Smooth muscle cell (in vitro differentiated cells): Measurements from ENCODE around the gene DLG4. TPM values are rescaled to one million over a fixed set of nuclear protein-coding genes. Genes with fewer than 3 reads are reported as not detected.

Experiments
- DNase-seq: peaks from one replicate; lab custom pipeline; 2025; ENCODE audit not compliant: unreplicated experiment; lab: John Stamatoyannopoulos, UW
- H2AFZ ChIP-seq: fragments of 200-600 bp; sonication (generic); 2 replicates; pipeline ENCODE4 v1.6.0; 2016; ENCODE audit warnings: antibody characterized with exemption, low read depth, mild to moderate bottlenecking
- H3F3A ChIP-seq: fragments of 200-600 bp; sonication (generic); 2 replicates; pipeline ENCODE4 v1.6.0; 2017; ENCODE audit warnings: antibody characterized with exemption, low read depth
- H3K27ac ChIP-seq: fragments of 200-600 bp; sonication (generic); 2 replicates; pipeline ENCODE4 v1.5.1; 2016; ENCODE audit warnings: low read depth, mild to moderate bottlenecking
- H3K27me3 ChIP-seq: fragments of 200-600 bp; sonication (generic); 2 replicates; pipeline ENCODE4 v1.6.1; 2016; ENCODE audit warnings: low read depth, mild to moderate bottlenecking
- H3K36me3 ChIP-seq: fragments of 200-600 bp; sonication (generic); 2 replicates; pipeline ENCODE4 v1.5.1; 2016; ENCODE audit warnings: low read depth
- H3K4me1 ChIP-seq: fragments of 200-600 bp; sonication (generic); 2 replicates; pipeline ENCODE4 v1.5.1; 2016; ENCODE audit warnings: low read depth
- H3K4me2 ChIP-seq: fragments of 200-600 bp; sonication (generic); 2 replicates; pipeline ENCODE4 v1.6.0; 2016; ENCODE audit warnings: mild to moderate bottlenecking
- H3K4me3 ChIP-seq: fragments of 200-600 bp; sonication (generic); 2 replicates; pipeline ENCODE4 v1.5.1; 2016; ENCODE audit warnings: mild to moderate bottlenecking
- H3K79me2 ChIP-seq: fragments of 200-600 bp; sonication (generic); 2 replicates; pipeline ENCODE4 v1.6.0; 2016; ENCODE audit warnings: low read depth, mild to moderate bottlenecking
- H3K9ac ChIP-seq: fragments of 200-600 bp; sonication (generic); 2 replicates; pipeline ENCODE4 v1.6.0; 2016; ENCODE audit warnings: low read depth
- H3K9me3 ChIP-seq: fragments of 200-600 bp; sonication (generic); replicated peaks from 2 replicates; pipeline ENCODE4 v1.5.1; 2016; ENCODE audit warnings: low read depth
- H4K20me1 ChIP-seq: fragments of 200-600 bp; sonication (generic); 2 replicates; pipeline ENCODE4 v1.6.0; 2016; ENCODE audit warnings: low read depth
- WGBS: methylation state at CpG from one replicate; pipeline ENCODE4 v1.1.7; 2016; ENCODE audit warnings: low lambda C conversion rate; 5-methylcytosine and 5-hydroxymethylcytosine counted together
- polyA plus RNA-seq: library from polyadenylated mRNA; unstranded; fragments of >200 nt; fragmentation: Nextera tagmentation; extraction: Ambion mirVana; gene quantifications from 2 replicates; pipeline ENCODE4 v1.2.1, GENCODE V29; 2016
- total RNA-seq: library from RNA; depleted of rRNA; stranded (reverse); fragments of >200 nt; gene quantifications from 2 replicates; pipeline ENCODE4 v1.2.3, GENCODE V29; 2014
- TF ChIP-seq, protein P1 (sequence below): fragments of 200-600 bp; sonication (generic); IDR thresholded peaks from 2 replicates; pipeline ENCODE4 v1.5.1; 2017; ENCODE audit warnings: borderline replicate concordance, mild to moderate bottlenecking, antibody characterized with exemption; ENCODE audit not compliant: insufficient read depth, poor library complexity, severe bottlenecking

DLG4 gene
- total and polyA plus RNA-seq, 2 experiments from 2014 or later = 2.3 to 9.4 TPM

DNA sequence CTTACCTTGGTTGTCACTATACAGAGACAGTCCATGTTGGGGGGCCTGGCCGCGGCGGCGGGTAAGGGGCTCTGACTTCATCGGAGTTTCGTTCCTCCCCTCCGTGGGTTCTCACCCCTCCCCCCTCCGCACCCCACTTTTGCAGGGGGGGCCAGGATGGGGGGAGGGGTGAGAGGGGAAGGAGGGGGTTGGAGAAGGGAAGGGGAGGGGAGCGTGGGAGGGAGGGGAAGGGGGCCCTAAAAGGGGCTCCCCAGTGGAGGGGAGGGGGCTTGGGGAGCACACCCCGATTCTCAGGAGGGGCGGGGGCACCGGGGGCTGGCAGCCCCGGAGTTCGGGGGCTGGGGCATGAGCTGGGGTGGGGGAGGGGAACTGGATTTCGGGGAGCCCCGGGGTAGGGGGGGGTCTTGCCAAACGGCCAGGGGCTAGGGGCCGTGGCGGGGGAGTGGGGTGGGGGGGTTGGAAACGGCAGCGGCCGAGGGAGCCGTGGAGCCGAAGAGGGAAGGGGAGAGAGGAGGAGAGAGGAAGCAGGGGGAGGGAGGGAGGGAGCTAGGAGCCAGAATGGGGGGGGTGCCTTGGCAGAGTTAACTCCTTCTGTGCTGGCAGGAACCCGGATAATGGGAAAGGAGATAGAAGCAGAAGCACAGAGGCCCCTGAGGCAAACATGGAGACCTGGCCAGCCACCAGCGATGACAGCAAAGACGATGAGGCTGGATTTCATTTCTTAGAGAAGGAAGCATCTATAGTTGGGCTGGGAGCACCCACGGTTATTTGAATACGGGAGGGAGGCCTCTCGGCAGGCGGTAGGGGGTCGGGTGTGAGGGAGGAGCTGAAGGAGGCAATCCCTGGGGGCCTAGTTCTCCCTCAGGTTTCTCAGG, 2.3 kb downstream of the DLG4 start:
- DNase-seq = no peak
- Histone ChIP-seq H3K4me2 (peak overlapping the region; percentile 96), H3K27ac (peak overlapping the region; percentile 95), H3F3A (peaks cover 28% of the 10 kb centered on the region), H3K27me3 (no peaks in the 10 kb centered on the region), H2AFZ (no peak overlapping the region), H4K20me1 (peaks cover 59% of the 10 kb centered on the region), H3K4me1 (peaks cover 45% of the 10 kb centered on the region), H3K9ac (peak overlapping the region; percentile 76), H3K4me3 (peak overlapping the region; percentile 72), H3K9me3 (no peaks in the 10 kb centered on the region), H3K36me3 (no peaks in the 10 kb centered on the region), H3K79me2 (peaks cover 29% of the 10 kb centered on the region)
- TF ChIP-seq, protein P1, sequence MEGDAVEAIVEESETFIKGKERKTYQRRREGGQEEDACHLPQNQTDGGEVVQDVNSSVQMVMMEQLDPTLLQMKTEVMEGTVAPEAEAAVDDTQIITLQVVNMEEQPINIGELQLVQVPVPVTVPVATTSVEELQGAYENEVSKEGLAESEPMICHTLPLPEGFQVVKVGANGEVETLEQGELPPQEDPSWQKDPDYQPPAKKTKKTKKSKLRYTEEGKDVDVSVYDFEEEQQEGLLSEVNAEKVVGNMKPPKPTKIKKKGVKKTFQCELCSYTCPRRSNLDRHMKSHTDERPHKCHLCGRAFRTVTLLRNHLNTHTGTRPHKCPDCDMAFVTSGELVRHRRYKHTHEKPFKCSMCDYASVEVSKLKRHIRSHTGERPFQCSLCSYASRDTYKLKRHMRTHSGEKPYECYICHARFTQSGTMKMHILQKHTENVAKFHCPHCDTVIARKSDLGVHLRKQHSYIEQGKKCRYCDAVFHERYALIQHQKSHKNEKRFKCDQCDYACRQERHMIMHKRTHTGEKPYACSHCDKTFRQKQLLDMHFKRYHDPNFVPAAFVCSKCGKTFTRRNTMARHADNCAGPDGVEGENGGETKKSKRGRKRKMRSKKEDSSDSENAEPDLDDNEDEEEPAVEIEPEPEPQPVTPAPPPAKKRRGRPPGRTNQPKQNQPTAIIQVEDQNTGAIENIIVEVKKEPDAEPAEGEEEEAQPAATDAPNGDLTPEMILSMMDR = no peak
- 5% methylated on average over 11 of the region's 32 CpGs for WGBS

DNA sequence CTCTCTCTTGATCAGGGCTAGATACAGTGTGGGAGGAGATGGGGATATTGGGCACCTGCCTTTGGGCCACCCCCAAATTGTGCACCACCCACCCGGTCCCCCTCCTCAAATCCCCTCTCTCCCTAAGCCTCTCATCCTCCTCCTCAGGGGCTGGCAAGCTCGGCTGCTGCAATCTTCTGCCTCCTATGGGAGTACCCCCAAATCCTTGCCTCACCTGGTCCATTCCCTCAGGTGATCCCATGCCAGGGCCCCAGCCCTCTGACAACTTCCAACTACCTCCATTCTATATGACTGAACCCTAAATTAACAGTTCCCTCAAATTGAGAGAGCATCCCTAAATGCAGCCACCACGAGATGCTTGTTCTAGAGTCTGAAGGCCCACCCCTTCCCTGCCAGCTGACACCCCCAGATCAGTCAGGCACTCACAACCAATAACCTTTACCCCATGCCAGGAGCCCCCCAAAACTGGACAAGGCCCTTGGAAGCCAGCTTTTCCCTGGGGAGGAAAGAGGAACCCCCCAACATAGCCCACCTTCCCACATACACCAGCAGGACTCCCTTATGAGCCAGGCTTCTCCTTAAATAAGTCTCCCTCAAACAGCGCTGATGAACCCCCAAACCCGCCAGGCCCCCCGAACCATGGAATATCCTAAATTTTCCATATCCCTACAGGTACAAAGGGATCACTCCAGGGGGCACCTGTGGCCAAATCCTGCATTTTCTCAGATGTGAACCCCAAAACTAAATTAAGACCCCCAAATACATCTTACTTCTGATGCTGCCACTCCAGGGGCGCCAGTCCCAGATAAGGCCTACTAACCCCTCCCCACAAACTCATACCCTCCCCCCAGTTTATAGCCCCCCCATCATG, 3.2 kb downstream of the DLG4 start:
- Histone ChIP-seq H3K4me1 (peaks cover 51% of the 10 kb centered on the region), H3K27ac (peak overlapping the region; percentile 65), H3K9ac (peak overlapping the region; percentile 76), H3K79me2 (peaks cover 37% of the 10 kb centered on the region), H2AFZ (no peak overlapping the region), H3K27me3 (no peaks in the 10 kb centered on the region), H3K36me3 (no peaks in the 10 kb centered on the region), H3F3A (peaks cover 28% of the 10 kb centered on the region), H4K20me1 (peaks cover 59% of the 10 kb centered on the region), H3K9me3 (no peaks in the 10 kb centered on the region), H3K4me2 (peak overlapping the region; percentile 96), H3K4me3 (peak overlapping the region; percentile 72)
- TF ChIP-seq, protein P1 = no peak
- 21% methylated on average over 7 of the region's 7 CpGs for WGBS
- DNase-seq = no peak

DNA sequence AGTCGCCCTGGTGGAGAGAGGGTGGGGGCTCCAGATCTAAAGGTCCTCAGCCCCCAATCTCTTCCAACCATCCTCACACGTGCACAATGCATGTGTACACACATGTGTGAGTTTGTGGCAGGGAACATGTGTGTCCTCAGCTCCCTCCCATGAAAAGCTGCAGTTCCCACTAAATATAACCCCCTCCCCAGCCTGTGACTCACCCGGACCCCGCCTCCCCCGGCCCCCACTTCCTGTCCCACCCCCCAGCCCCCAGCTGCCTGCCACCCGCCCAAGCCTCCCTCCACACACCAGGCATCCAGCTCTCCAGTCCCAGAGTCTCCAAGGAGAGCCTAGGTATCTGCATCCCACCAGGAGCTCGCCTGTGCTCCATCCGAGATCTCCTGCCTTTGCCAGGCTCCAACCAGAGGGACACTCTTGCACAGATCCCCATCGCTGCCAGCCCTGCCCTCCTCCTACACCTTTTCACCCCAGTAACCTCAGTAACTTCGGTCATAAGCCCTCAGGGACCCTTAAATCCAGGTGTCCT, 3.9 kb downstream of the DLG4 start:
- no peak for DNase-seq
- H3F3A ChIP-seq = peaks cover 24% of the 10 kb centered on the region
- no peaks in the 10 kb centered on the region for H3K36me3 ChIP-seq
- peaks cover 54% of the 10 kb centered on the region for H3K4me1 ChIP-seq
- 12% methylated on average over 6 of the region's 10 CpGs for WGBS
- peak overlapping the region; percentile 96 for H3K4me2 ChIP-seq
- H2AFZ ChIP-seq = no peak overlapping the region
- H4K20me1 ChIP-seq = peaks cover 59% of the 10 kb centered on the region
- no peaks in the 10 kb centered on the region for H3K9me3 ChIP-seq
- no peak overlapping the region for H3K9ac ChIP-seq
- TF ChIP-seq, protein P1 = no peak
- no peaks in the 10 kb centered on the region for H3K27me3 ChIP-seq
- peaks cover 40% of the 10 kb centered on the region for H3K79me2 ChIP-seq
- peak overlapping the region; percentile 72 for H3K4me3 ChIP-seq
- peak overlapping the region; percentile 88 for H3K27ac ChIP-seq
